Ishikawa (cell line): Measurements from ENCODE around the gene TRABD.

Source experiments
- CREB1 ChIP-seq: IDR thresholded peaks from 2 replicates; pipeline ENCODE4 v1.6.1; 2012; ENCODE audit warnings: low read depth
- EGR1 ChIP-seq: IDR thresholded peaks from 2 replicates; pipeline ENCODE4 v1.6.1; 2012
- FOXM1 ChIP-seq: IDR thresholded peaks from 2 replicates; pipeline ENCODE4 v1.6.1; 2012; ENCODE audit warnings: low read depth, borderline replicate concordance
- MAX ChIP-seq: IDR thresholded peaks from 2 replicates; pipeline ENCODE4 v1.6.1; 2012
- NFIC ChIP-seq: IDR thresholded peaks from 2 replicates; pipeline ENCODE4 v1.6.1; 2012
- RAD21 ChIP-seq: IDR thresholded peaks from 2 replicates; pipeline ENCODE4 v1.6.1; 2012; ENCODE audit warnings: low read depth
- REST ChIP-seq: IDR thresholded peaks from 2 replicates; pipeline ENCODE4 v1.6.1; 2012; ENCODE audit warnings: low read depth, mild to moderate bottlenecking
- TAF1 ChIP-seq: IDR thresholded peaks from 2 replicates; pipeline ENCODE4 v1.6.1; 2012; ENCODE audit warnings: low read depth, mild to moderate bottlenecking
- TCF12 ChIP-seq: IDR thresholded peaks from 2 replicates; pipeline ENCODE4 v1.6.1; 2012; ENCODE audit warnings: low read depth
- TEAD4 ChIP-seq: IDR thresholded peaks from 2 replicates; pipeline ENCODE4 v1.6.1; 2012
- USF1 ChIP-seq: IDR thresholded peaks from 2 replicates; pipeline ENCODE4 v1.6.1; 2012
- YY1 ChIP-seq: IDR thresholded peaks from 2 replicates; pipeline ENCODE4 v1.6.1; 2012; ENCODE audit warnings: low read depth
- ZBTB7A ChIP-seq: IDR thresholded peaks from 2 replicates; pipeline ENCODE4 v1.6.1; 2012; ENCODE audit warnings: low read depth

Gene TRABD

GRCh38 chr22:50143096-50143495 is 42.6 kb upstream of the TRABD start:
- TF ChIP-seq RAD21 (no peak), YY1 (no peak)

- no peak for TF ChIP-seq MAX
- TF ChIP-seq TCF12, result no peak
- TF ChIP-seq NFIC, result no peak
Observed at GRCh38 chr22:50144005-50144614, 41.6 kb upstream of the TRABD start.

GRCh38 chr22:50145721-50146438 is 39.8 kb upstream of the TRABD start:
- no peak for TF ChIP-seq REST

GRCh38 chr22:50146439-50147238 is 39.1 kb upstream of the TRABD start:
- no peak for TF ChIP-seq MAX

GRCh38 chr22:50148166-50148500 is 37.6 kb upstream of the TRABD start:
- TF ChIP-seq TAF1 (no peak), EGR1 (no peak), YY1 (no peak), TEAD4 (no peak)

- TF ChIP-seq RAD21, result peak; percentile 94
- no peak for TF ChIP-seq ZBTB7A
- TF ChIP-seq REST, result no peak
- no peak for TF ChIP-seq CREB1
- TF ChIP-seq YY1, result no peak
- TF ChIP-seq MAX, result peak; percentile 57
- no peak for TF ChIP-seq EGR1
- TF ChIP-seq TCF12, result no peak
- TF ChIP-seq TEAD4, result no peak
- TF ChIP-seq NFIC, result 0 out of 2 replicates have a peak, but pooled peaks have one; percentile 20
- no peak for TF ChIP-seq FOXM1
- no peak for TF ChIP-seq USF1
Observed at GRCh38 chr22:50148991-50149721, 36.6 kb upstream of the TRABD start.
